Bronchial epithelial cell (primary cell): ENCODE measurements around the gene CCL14. TPM values are rescaled to one million over a fixed set of nuclear protein-coding genes. Genes with fewer than 3 reads are reported as not detected.

Experiments used
- DNase-seq: peaks from one replicate; pipeline ENCODE4 v3.0.0-alpha.2; 2010; ENCODE audit warnings: low read depth
- FAIRE-seq: peaks from 2 replicates; lab custom pipeline; 2011; peaks lifted over from hg19 to GRCh38; lab: Jason Lieb, UNC
- H3K27me3 ChIP-seq: 2 replicates; pipeline ENCODE4 v1.5.1; 2011; ENCODE audit warnings: low read length; ENCODE audit not compliant: control insufficient read depth, insufficient read depth
- H3K36me3 ChIP-seq: 2 replicates; pipeline ENCODE4 v1.5.1; 2011; ENCODE audit warnings: low read length; ENCODE audit not compliant: control insufficient read depth, insufficient read depth
- H3K4me3 ChIP-seq: 2 replicates; pipeline ENCODE4 v1.5.1; 2011; ENCODE audit warnings: mild to moderate bottlenecking, low read depth, low read length, control low read depth
- total RNA-seq: library from RNA; depleted of rRNA; stranded (reverse); fragments of >200 nt; gene quantifications from 2 replicates; pipeline ENCODE4 v1.2.1, GENCODE V29; 2014
- TF ChIP-seq, protein P1 (sequence below): IDR thresholded peaks from 2 replicates; pipeline ENCODE4 v1.5.1; 2011; ENCODE audit warnings: mild to moderate bottlenecking, moderate library complexity, low read length, control low read depth, inconsistent platforms; ENCODE audit not compliant: insufficient read depth, severe bottlenecking

Gene CCL14
- not detected in 2 replicates for total RNA-seq

GRCh38 chr17:35986643-35987042 is at the start of gene CCL14:
Gene CCL14 (minus strand): TSS chr17:35986729. CDS start chr17:35986649, 80 bp downstream.
- TF ChIP-seq, protein P1, sequence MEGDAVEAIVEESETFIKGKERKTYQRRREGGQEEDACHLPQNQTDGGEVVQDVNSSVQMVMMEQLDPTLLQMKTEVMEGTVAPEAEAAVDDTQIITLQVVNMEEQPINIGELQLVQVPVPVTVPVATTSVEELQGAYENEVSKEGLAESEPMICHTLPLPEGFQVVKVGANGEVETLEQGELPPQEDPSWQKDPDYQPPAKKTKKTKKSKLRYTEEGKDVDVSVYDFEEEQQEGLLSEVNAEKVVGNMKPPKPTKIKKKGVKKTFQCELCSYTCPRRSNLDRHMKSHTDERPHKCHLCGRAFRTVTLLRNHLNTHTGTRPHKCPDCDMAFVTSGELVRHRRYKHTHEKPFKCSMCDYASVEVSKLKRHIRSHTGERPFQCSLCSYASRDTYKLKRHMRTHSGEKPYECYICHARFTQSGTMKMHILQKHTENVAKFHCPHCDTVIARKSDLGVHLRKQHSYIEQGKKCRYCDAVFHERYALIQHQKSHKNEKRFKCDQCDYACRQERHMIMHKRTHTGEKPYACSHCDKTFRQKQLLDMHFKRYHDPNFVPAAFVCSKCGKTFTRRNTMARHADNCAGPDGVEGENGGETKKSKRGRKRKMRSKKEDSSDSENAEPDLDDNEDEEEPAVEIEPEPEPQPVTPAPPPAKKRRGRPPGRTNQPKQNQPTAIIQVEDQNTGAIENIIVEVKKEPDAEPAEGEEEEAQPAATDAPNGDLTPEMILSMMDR: no peak
- DNase-seq (no peak), FAIRE-seq (no peak)
- no peaks in the 10 kb centered on the region for H3K36me3 ChIP-seq
- H3K4me3 ChIP-seq: no peak within 1 kb of the TSS
- no peaks in the 10 kb centered on the region for H3K27me3 ChIP-seq

DNA sequence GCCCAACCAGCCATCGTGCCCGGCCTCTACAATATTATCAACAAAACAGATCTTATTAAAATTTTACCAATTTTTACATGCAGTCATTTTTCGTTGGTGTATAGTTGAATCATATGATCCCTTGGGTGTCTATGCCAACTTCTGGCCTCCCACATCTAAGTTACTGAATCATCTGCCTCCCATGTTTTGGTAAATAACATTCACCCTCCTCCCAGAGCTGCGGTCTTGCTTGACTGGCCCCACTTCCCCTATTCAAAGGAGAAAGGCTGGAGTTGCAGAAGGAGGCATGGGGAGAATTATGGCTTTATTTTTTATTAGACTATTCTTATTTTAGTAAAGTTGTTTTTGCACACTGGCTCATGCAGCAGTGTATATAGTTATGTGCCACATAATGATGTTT is 49.7 kb upstream of the CCL14 start:
- no peaks in the 10 kb centered on the region for H3K27me3 ChIP-seq
- no peak overlapping the region for H3K4me3 ChIP-seq
- no peak for DNase-seq
- FAIRE-seq: no peak
- H3K36me3 ChIP-seq: no peaks in the 10 kb centered on the region
- TF ChIP-seq, protein P1: no peak

- H3K27me3 ChIP-seq: no peaks in the 10 kb centered on the region
- DNase-seq: no peak
- H3K36me3 ChIP-seq: no peaks in the 10 kb centered on the region
- TF ChIP-seq, protein P1: no peak
- H3K4me3 ChIP-seq: no peak overlapping the region
- FAIRE-seq: no peak
Observed at GRCh38 chr17:36034127-36034526, 47.6 kb upstream of the CCL14 start.

DNA sequence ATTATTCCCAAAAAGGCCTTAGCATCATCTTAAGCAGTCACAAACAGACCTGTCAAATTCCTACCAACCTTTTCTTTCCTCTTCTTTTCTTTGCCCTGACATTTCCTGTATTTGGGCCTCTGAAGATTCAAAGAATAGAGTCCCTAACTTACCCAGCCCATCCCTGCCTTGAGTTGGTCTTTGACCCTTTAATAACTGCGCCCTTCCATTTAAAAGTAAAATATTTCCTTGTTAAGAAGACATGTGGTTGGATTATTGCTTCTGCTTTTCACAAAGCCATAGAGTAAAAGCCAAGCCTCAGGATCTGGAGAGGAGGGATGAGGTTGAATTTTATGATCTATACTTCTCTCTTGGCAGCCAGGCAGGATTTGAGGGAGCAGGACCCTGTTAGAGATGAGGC is 44.4 kb upstream of the CCL14 start:
- H3K4me3 ChIP-seq: no peak overlapping the region
- no peaks in the 10 kb centered on the region for H3K27me3 ChIP-seq
- TF ChIP-seq, protein P1: no peak
- no peak for DNase-seq
- no peak for FAIRE-seq
- no peaks in the 10 kb centered on the region for H3K36me3 ChIP-seq

GRCh38 chr17:36027761-36028160 is 41.2 kb upstream of the CCL14 start:
- TF ChIP-seq, protein P1: no peak
- FAIRE-seq: no peak
- H3K4me3 ChIP-seq: no peak overlapping the region
- H3K27me3 ChIP-seq: no peaks in the 10 kb centered on the region
- no peaks in the 10 kb centered on the region for H3K36me3 ChIP-seq
- DNase-seq: no peak
